Fibroblast of pulmonary artery (primary cell): ENCODE measurements around the gene HES4.

Source experiments
- DNase-seq: peaks from one replicate; pipeline ENCODE4 v3.0.0-alpha.2; 2010; ENCODE audit warnings: low read depth
- H3K4me3 ChIP-seq: replicated peaks from 2 replicates; pipeline ENCODE4 v1.5.1; 2011; ENCODE audit warnings: low read depth, mild to moderate bottlenecking, control low read depth, low read length, moderate library complexity
- TF ChIP-seq, protein P1 (sequence below): IDR thresholded peaks from 2 replicates; pipeline ENCODE4 v1.5.1; 2011; ENCODE audit warnings: mild to moderate bottlenecking, control low read depth, low read length, inconsistent platforms; ENCODE audit errors: missing control alignments

The HES4 gene

DNA sequence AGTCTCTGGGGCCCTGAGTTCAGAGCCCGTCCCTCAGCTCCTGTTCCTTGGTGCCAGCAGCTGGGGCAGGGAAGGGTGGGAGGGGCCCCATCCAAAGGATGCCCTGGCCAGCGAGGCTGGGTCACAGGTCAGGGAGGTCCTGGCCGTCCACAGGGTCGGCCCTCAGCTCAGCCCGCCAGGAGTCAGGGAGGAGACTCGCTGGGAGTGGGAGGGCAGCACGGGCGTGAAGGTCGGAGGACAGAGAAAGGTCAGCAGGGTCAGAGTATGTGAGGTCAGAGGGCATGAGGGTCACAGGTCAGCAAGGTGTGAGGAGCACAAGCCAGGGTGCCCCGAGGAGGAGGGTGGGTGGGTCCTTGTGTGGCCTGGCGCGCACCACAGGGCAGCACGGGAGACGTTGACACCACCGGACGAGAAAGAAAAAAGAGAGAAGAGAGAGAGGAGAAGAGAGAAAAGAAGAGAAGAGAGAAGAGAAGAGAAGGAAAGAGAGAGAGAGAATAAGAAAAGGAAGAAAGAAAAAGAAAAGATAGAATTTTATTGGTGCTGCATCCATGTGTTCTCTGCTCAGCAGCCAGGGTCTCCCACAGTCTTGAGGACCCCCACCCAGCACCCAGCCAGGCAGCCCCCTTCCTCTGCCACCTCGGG, 25.1 kb downstream of the HES4 start:
- no peak overlapping the region for H3K4me3 ChIP-seq
- no peak for DNase-seq
- TF ChIP-seq, protein P1, sequence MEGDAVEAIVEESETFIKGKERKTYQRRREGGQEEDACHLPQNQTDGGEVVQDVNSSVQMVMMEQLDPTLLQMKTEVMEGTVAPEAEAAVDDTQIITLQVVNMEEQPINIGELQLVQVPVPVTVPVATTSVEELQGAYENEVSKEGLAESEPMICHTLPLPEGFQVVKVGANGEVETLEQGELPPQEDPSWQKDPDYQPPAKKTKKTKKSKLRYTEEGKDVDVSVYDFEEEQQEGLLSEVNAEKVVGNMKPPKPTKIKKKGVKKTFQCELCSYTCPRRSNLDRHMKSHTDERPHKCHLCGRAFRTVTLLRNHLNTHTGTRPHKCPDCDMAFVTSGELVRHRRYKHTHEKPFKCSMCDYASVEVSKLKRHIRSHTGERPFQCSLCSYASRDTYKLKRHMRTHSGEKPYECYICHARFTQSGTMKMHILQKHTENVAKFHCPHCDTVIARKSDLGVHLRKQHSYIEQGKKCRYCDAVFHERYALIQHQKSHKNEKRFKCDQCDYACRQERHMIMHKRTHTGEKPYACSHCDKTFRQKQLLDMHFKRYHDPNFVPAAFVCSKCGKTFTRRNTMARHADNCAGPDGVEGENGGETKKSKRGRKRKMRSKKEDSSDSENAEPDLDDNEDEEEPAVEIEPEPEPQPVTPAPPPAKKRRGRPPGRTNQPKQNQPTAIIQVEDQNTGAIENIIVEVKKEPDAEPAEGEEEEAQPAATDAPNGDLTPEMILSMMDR, result no peak

GRCh38 chr1:974293-974640, 25.6 kb downstream of the HES4 start:
- DNase-seq, result no peak
- TF ChIP-seq, protein P1, result no peak
- no peak overlapping the region for H3K4me3 ChIP-seq

DNA sequence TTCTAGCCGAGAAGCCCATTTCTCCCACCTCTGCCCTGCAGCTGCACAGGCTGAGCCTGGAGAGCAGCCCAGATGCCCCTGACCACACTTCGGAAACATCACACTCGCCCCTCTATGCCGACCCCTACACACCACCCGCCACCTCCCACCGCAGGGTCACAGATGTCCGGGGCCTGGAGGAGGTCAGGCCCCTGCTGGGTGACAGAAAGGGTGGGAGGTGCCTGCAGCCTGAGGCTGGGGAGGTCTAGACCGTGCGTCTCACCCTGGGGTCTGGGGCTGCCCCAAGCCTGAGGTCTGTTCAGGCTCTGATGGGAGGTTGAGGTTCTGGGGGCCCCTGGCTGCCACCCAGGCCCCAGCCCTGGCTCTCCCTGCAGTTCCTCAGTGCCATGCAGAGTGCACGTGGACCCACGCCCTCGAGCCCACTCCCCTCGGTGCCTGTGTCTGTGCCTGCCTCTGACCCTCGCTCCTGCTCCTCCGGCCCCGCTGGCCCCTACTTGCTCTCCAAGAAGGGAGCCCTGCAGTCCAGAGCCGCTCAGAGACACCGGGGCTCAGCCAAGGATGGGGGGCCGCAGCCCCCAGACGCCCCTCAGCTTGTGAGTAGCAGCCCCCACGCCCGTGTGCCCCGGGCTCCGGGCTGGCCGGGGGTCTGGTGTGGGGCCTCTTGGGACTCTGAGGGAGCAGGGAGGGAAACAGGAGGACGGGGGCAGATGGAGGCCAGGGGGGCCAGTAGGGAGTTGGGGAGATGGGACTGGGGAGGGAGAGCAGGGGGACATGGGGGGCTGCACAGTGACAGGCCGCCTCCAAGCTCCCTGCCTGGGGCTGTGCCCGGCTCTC, 26.2 kb downstream of the HES4 start:
- TF ChIP-seq, protein P1, result no peak
- no peak overlapping the region for H3K4me3 ChIP-seq
- no peak for DNase-seq

DNA sequence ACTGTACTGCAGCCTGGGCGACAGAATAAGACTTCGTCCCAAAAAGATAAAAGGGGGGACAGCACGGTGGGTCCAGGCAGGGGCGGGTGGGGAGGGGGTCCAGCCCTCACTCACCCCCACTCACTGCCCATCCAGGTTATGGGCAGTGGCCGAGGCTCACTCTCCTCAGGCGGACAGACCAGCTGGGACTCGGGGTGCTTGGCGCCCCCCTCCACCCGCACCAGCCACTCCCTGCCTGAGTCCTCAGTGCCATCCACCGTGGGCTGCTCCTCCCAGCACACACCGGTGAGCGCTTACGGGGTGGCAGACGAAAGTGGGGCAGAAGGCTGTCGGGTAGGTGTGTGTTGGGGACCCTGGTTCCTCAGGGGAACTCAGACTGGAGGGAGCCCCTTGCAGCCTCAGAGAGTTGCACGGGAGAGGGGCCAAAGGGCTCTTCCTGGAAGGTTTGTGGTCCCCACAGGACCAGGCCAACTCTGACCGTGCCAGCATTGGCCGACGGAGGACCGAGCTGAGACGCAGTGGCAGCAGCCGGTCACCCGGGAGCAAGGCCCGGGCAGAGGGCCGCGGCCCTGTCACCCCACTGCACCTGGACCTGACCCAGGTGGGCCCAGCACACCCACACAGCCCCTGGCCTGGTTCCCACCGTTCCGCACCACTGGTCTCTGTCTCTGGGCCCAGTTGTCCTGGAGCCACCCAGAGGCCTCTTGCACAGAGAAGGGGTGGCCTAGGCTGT, 27.0 kb downstream of the HES4 start:
- TF ChIP-seq, protein P1, result no peak
- H3K4me3 ChIP-seq, result no peak overlapping the region
- DNase-seq, result no peak

GRCh38 chr1:971751-972506, 28.0 kb downstream of the HES4 start:
- TF ChIP-seq, protein P1, result no peak
- DNase-seq, result no peak
- no peak overlapping the region for H3K4me3 ChIP-seq

DNA sequence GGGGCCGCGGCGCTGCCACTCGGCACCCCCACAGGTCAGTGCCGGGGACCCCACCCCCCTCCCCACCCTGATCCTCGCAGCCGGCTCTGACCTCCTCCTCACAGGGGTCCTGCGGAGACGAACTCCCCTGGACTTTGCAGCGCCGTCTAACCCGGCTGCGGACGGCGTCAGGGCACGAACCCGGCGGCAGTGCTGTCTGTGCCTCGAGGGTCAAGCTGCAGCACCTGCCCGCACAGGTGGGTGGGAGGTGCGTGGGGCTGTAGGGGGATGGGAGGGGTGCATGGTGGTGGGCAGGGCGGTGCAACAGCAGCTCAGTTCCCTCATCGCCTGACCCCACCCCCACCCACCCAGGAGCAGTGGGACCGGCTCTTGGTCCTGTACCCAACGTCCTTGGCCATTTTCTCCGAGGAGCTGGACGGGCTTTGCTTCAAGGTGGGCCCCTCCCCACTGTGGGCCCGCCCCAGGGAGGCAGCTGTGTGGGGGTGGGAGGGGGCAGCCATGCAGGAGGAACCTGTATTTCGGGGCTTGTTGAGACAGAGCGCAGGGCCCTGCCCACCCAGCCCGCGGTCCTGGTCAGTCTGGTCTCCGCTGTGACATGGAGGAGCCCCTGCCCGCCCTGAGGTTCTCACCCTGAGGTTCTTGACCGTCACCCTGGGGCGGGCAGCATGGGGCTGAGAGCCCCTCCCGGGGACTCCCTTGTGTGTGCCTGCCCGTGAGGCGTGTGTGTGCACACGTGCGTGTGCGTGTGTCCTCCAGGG, 28.7 kb downstream of the HES4 start:
- TF ChIP-seq, protein P1, result no peak
- H3K4me3 ChIP-seq, result no peak overlapping the region
- no peak for DNase-seq
